Liver (tissue), 2 donors: Measurements from ENCODE around the gene DEPDC5.

Experiments
- YY1 ChIP-seq: IDR thresholded peaks from 2 replicates; pipeline ENCODE4 v1.6.1; 2016; ENCODE audit warnings: antibody characterized with exemption, mild to moderate bottlenecking
- TF ChIP-seq, protein P1 (sequence below): fragments of 150-350 bp; IDR thresholded peaks from 2 replicates; pipeline ENCODE4 v1.5.1; 2017; ENCODE audit warnings: improper control_type of control experiment, low read depth, low read length; ENCODE audit not compliant: missing input control
- TF ChIP-seq, protein P2 (sequence below): IDR thresholded peaks from 2 replicates; pipeline ENCODE4 v1.6.1; 2016; ENCODE audit warnings: antibody characterized with exemption
- TF ChIP-seq, protein P3 (sequence below): IDR thresholded peaks from 2 replicates; pipeline ENCODE4 v1.6.1; 2016; ENCODE audit warnings: antibody characterized with exemption, mild to moderate bottlenecking
- donor health status: healthy.

DNA sequence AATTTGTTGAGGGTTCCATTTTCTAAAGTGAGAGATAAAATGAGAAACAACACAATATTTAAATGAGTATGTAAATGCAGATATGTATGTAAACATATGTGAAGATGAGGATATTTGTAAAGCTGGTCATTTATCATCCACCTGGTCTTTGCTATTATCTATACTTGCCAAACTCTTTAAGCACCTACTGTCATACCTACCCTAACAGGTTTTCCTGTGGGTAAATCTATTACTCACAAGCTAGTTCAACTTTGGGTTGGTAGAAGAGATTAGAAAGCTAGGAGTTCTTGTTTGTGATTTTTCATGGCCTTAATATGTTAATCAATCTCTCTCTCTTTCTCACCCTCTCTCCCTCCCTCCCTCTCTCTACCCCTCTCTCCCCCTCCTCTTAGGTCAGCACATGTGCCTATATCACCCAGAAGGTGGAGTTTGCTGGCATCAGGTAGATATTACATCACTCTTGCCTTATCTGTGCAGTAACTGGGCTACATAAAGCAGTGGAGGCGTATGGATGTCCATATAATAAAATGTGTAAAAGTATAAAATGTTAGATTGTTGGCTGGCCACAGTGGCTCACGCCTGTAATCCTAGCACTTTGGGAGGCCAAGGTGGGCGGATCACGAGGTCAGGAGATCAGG is 14.7 kb downstream of the DEPDC5 start:
- TF ChIP-seq, protein P1, sequence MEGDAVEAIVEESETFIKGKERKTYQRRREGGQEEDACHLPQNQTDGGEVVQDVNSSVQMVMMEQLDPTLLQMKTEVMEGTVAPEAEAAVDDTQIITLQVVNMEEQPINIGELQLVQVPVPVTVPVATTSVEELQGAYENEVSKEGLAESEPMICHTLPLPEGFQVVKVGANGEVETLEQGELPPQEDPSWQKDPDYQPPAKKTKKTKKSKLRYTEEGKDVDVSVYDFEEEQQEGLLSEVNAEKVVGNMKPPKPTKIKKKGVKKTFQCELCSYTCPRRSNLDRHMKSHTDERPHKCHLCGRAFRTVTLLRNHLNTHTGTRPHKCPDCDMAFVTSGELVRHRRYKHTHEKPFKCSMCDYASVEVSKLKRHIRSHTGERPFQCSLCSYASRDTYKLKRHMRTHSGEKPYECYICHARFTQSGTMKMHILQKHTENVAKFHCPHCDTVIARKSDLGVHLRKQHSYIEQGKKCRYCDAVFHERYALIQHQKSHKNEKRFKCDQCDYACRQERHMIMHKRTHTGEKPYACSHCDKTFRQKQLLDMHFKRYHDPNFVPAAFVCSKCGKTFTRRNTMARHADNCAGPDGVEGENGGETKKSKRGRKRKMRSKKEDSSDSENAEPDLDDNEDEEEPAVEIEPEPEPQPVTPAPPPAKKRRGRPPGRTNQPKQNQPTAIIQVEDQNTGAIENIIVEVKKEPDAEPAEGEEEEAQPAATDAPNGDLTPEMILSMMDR: no peak
- TF ChIP-seq, protein P2, sequence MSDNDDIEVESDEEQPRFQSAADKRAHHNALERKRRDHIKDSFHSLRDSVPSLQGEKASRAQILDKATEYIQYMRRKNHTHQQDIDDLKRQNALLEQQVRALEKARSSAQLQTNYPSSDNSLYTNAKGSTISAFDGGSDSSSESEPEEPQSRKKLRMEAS: no peak
- no peak for TF ChIP-seq YY1
- TF ChIP-seq, protein P3, sequence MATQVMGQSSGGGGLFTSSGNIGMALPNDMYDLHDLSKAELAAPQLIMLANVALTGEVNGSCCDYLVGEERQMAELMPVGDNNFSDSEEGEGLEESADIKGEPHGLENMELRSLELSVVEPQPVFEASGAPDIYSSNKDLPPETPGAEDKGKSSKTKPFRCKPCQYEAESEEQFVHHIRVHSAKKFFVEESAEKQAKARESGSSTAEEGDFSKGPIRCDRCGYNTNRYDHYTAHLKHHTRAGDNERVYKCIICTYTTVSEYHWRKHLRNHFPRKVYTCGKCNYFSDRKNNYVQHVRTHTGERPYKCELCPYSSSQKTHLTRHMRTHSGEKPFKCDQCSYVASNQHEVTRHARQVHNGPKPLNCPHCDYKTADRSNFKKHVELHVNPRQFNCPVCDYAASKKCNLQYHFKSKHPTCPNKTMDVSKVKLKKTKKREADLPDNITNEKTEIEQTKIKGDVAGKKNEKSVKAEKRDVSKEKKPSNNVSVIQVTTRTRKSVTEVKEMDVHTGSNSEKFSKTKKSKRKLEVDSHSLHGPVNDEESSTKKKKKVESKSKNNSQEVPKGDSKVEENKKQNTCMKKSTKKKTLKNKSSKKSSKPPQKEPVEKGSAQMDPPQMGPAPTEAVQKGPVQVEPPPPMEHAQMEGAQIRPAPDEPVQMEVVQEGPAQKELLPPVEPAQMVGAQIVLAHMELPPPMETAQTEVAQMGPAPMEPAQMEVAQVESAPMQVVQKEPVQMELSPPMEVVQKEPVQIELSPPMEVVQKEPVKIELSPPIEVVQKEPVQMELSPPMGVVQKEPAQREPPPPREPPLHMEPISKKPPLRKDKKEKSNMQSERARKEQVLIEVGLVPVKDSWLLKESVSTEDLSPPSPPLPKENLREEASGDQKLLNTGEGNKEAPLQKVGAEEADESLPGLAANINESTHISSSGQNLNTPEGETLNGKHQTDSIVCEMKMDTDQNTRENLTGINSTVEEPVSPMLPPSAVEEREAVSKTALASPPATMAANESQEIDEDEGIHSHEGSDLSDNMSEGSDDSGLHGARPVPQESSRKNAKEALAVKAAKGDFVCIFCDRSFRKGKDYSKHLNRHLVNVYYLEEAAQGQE: no peak
